ENCODE results near the gene CORO2A. TPM values are rescaled to one million over a fixed set of nuclear protein-coding genes. Genes with fewer than 3 reads are reported as not detected.
A peak's percentile ranks its signal among the peaks of the same experiment; 100 is the strongest.

Gene CORO2A
- total and polyA plus RNA-seq, 2 of the 13 experiments (the other 11 are each of a cell fraction or from before 2014, with no cell fraction given) = 14.4 to 15.3 TPM

GRCh38 chr9:98083566-98084183, 108.8 kb downstream of the CORO2A start:
- WGBS (ENCODE audit: low lambda C conversion rate) = 97% methylated on average over 7 of the region's 7 CpGs
- in situ Hi-C loops (cut with HindIII; ENCODE audit: extremely low pct_ligation_motif_present, low pct_unique_long_range_greater_than_20kb) = no loop called here
- POLR2A ChIA-PET = no interaction called here
- ATAC-seq (no peak), FAIRE-seq (no peak), DNase-seq (ENCODE audit: low spot score) (no peak)
- H3K9me3 ChIP-seq (ENCODE audit: low read length) = no peaks in the 10 kb centered on the region
- no peaks in the 10 kb centered on the region for H4K20me1 ChIP-seq (ENCODE audit: insufficient read depth, low read length)
- CTCF ChIA-PET (ENCODE audit: low intra/inter-chr PET ratio, low total read pairs) = no interaction called here
- H3K27me3 ChIP-seq (ENCODE audit: control insufficient read depth in 1 of 2, insufficient read depth in 2 of 2, low read length in 2 of 2) = no peaks in the 10 kb centered on the region
- H3K4me2 ChIP-seq (ENCODE audit: low read depth, low read length) = no peak overlapping the region
- intact Hi-C loops (cut with micrococcal nuclease; ENCODE audit: unreplicated experiment) = no loop called here
- no peak overlapping the region for H2AFZ ChIP-seq (ENCODE audit: low read length)
- H3K36me3 ChIP-seq (replicated peaks in 1 of 2; ENCODE audit: control insufficient read depth in 1 of 2, insufficient read depth in 2 of 2, low read length in 2 of 2) = peaks cover 15 to 66% of the 10 kb centered on the region in 2 experiments
- H3K4me3 ChIP-seq (replicated peaks in 1 of 3; ENCODE audit: insufficient read depth in 1 of 3, low read depth in 2 of 3, low read length in 3 of 3) = no peak overlapping the region
- H3K4me1 ChIP-seq (ENCODE audit: insufficient read depth, low read length) = peaks cover 22% of the 10 kb centered on the region
- no peak for TF ChIP-seq ZNF878 (CRISPR knock-in tag; IDR thresholded peaks at IDR 0.05)
- TF ChIP-seq POLR2AphosphoS2 (IDR thresholded peaks at IDR 0.05; ENCODE audit: low read depth, low read length) = 0 out of 2 replicates have a peak, but pooled peaks have one; percentile 45
- no peaks in the 10 kb centered on the region for H3K79me2 ChIP-seq (ENCODE audit: insufficient read depth, low read length)
- H3K9ac ChIP-seq (ENCODE audit: insufficient read depth, low read depth, low read length) = no peak overlapping the region
- no peak overlapping the region for H3K27ac ChIP-seq (ENCODE audit: extremely low read length, insufficient read depth, low read length)
- BruUV-seq (replicated peaks) = TSS peak; percentile 12

GRCh38 chr9:98083061-98083501, 109.4 kb downstream of the CORO2A start:
- DNase-seq (ENCODE audit: low spot score) (no peak), FAIRE-seq (no peak), ATAC-seq (peak; percentile 20)
- TF ChIP-seq XRCC5 (optimal IDR thresholded peaks at IDR 0.05; ENCODE audit: low read length) = no peak
- no peak for TF ChIP-seq ZNF878 (CRISPR knock-in tag; IDR thresholded peaks at IDR 0.05)
- TF ChIP-seq TAF1 (CRISPR knock-in tag; IDR thresholded peaks at IDR 0.05) = no peak
- TF ChIP-seq ATF4 (CRISPR knock-in tag; IDR thresholded peaks at IDR 0.05) = peak in 1 of 2 experiments; percentile 49; a peak in 1 of 4 replicates
- peak; percentile 76; the same call in 1 of the 2 replicates for TF ChIP-seq CEBPG (CRISPR knock-in tag; IDR thresholded peaks at IDR 0.05)
- TF ChIP-seq GATAD2A (CRISPR knock-in tag; IDR thresholded peaks at IDR 0.05) = 0 out of 2 replicates have a peak, but pooled peaks have one; percentile 9
- H4K20me1 ChIP-seq (ENCODE audit: insufficient read depth, low read length) = no peaks in the 10 kb centered on the region
- H3K27me3 ChIP-seq (ENCODE audit: control insufficient read depth in 1 of 2, insufficient read depth in 2 of 2, low read length in 2 of 2) = no peaks in the 10 kb centered on the region
- no peak overlapping the region for H3K9ac ChIP-seq (ENCODE audit: insufficient read depth, low read depth, low read length)
- WGBS (ENCODE audit: low lambda C conversion rate) = 100% methylated on average over 2 of the region's 2 CpGs
- no peak overlapping the region for H3K4me2 ChIP-seq (ENCODE audit: low read depth, low read length)
- intact Hi-C loops (cut with micrococcal nuclease; ENCODE audit: unreplicated experiment) = no loop called here
- H3K4me3 ChIP-seq (replicated peaks in 1 of 3; ENCODE audit: insufficient read depth in 1 of 3, low read depth in 2 of 3, low read length in 3 of 3) = no peak overlapping the region
- peaks cover 16 to 70% of the 10 kb centered on the region in 2 experiments for H3K36me3 ChIP-seq (replicated peaks in 1 of 2; ENCODE audit: control insufficient read depth in 1 of 2, insufficient read depth in 2 of 2, low read length in 2 of 2)
- H2AFZ ChIP-seq (ENCODE audit: low read length) = no peak overlapping the region
- H3K79me2 ChIP-seq (ENCODE audit: insufficient read depth, low read length) = no peaks in the 10 kb centered on the region
- POLR2A ChIA-PET = interaction anchor here (0.6 kb wide), 1 partner anchor 176 kb away, joined by 3 read pairs; no protein-coding TSS in a partner anchor
- in situ Hi-C loops (cut with HindIII; ENCODE audit: extremely low pct_ligation_motif_present, low pct_unique_long_range_greater_than_20kb) = no loop called here
- H3K4me1 ChIP-seq (ENCODE audit: insufficient read depth, low read length) = peaks cover 22% of the 10 kb centered on the region
- no TSS peak for BruUV-seq (replicated peaks)
- no peak overlapping the region for H3K27ac ChIP-seq (ENCODE audit: extremely low read length, insufficient read depth, low read length)
- no peaks in the 10 kb centered on the region for H3K9me3 ChIP-seq (ENCODE audit: low read length)
- CTCF ChIA-PET (ENCODE audit: low intra/inter-chr PET ratio, low total read pairs) = no interaction called here

Measured in HepG2 (cell line).